Measurements from ENCODE around the gene MCEMP1.

Gene MCEMP1, protein sequence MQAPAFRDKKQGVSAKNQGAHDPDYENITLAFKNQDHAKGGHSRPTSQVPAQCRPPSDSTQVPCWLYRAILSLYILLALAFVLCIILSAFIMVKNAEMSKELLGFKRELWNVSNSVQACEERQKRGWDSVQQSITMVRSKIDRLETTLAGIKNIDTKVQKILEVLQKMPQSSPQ

DNA sequence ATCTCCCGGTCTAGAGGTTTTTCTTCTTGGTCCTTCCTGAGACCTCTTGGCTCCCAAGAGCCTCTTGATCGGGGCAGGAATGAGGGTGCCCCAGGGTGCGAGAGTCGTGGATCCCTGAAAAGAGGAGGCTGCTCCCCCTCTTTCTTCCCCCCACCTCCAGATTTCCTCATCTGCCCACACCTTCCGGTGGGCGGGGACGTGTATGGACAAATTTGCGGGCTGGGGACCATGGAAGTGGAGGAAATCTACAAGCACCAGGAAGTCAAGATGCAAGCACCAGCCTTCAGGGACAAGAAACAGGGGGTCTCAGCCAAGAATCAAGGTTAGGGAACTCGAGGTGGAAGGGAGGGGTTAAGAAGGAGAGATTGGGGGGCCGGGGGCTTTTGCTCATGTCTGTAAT is at the start of gene MCEMP1:
Gene MCEMP1 (plus strand): TSS at position 237 of the 400 bp plus-strand sequence. CDS start 31 bp downstream, at position 268.
- no peak for DNase-seq

DNA sequence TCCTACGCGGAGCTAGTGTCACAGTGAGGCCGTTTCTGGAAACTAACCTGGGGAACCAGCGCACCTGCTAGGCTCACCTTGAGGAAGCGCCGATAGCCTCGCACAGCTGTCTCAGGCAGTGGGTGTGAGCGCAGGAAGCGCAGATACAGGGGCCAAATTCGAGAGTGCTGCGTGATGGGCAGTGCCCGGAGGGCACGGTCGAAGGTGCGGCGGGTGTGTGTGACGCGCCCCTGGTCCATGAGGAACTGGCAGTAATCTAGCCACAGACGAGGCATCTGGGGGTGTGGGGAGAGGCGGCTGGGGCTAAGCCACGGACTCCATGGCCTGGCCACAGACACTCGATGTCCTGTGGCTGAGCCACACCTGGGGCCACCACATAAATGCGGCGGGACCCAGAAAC is 49.7 kb upstream of the MCEMP1 start:
- DNase-seq: no peak

DNA sequence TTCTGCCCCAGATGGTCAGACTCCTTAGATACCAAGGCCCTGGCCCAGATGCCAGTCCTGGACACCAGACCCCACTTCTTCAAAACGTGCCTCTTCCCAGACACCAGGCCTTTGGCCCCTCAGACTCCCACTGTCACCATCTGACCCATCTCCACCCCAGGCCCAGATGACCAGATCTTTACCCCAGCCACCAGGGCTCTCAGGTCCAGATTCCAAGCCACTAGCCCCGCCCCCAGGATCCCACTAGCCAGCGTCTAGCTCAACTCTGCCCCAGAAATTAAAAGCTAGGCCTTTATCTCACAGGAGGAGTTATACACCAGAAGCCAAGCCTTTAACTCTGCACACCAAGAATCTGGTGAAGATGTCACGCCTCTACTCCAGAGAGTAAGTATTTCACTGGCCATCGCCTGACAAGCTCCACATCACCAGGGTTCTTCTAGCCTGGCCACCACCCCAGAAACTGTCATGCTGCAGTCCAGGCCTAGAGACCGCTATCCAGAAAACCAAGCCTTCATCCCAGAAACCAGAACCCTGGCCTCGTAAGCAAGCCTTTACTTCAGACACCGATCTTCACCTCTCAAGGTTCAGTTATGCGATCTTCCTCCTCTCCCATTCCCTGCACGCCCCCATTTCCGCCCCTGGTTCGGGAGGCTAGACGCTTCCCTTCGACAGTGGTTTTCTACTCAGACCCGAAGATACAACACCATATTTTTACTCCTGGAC is 48.1 kb upstream of the MCEMP1 start:
- no peak for DNase-seq

DNA sequence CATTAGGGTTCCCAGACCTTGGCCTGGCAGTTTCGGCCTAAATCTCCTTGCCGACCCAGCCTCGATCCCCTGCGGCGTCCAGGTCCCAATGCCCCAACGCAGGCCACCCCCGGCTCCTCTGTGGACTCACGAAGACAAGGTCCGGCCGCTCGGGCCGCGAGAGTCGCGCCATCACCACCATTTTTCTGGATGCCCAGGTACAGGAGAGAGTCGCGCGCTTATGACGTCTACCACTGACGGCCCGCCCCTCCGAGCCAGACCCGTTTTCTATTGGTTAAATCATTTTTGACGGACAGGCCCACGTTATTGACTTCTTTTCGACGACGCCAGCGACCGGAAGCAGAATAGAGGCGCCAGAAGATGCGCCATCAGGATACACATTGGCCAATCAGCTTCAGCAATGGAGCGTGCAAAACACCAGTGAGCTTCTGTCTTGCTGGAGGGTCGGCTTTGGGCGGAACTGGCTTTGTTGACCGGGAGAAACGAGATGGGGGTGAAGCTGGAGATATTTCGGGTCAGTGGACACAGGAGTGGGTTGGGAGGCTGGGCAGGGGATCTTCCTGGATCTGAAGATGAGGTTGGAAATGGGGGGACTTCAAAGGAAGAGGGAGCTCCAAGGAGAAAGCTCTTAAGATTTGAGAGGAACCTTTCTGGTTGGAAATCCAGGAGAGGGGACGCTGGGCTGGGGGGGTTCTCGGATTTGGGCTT is 47.4 kb upstream of the MCEMP1 start, which contains the start of the genes PET100 and XAB2:
Gene PET100 (plus strand): TSS at position 447 of the 708 bp plus-strand sequence. CDS start 41 bp downstream, at position 488.
Gene XAB2 (minus strand): TSS at position 199 of the 708 bp plus-strand sequence. CDS start 18 bp downstream, at position 181.
- DNase-seq: peak; percentile 98 to 99

DNA sequence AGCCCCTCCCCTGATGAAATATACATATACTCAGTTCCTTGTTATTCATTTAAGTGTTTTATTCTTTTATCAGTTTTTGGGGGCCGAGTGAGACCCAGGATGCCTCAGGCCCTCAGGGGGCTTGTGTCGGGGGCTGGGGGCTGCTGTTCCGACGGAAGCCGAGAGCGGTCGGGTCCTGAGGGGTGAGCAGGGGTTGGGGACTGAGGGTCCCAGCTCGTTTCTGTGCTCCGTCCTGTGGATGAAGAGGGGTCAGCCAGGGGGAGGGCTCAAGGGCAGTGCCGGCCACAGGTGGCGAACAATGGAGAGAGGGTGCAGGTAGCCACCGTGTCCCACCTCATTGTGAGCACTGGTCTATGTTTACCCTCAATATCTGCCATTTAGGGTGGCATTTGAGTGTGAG is 45.3 kb upstream of the MCEMP1 start:
- no peak for DNase-seq

DNA sequence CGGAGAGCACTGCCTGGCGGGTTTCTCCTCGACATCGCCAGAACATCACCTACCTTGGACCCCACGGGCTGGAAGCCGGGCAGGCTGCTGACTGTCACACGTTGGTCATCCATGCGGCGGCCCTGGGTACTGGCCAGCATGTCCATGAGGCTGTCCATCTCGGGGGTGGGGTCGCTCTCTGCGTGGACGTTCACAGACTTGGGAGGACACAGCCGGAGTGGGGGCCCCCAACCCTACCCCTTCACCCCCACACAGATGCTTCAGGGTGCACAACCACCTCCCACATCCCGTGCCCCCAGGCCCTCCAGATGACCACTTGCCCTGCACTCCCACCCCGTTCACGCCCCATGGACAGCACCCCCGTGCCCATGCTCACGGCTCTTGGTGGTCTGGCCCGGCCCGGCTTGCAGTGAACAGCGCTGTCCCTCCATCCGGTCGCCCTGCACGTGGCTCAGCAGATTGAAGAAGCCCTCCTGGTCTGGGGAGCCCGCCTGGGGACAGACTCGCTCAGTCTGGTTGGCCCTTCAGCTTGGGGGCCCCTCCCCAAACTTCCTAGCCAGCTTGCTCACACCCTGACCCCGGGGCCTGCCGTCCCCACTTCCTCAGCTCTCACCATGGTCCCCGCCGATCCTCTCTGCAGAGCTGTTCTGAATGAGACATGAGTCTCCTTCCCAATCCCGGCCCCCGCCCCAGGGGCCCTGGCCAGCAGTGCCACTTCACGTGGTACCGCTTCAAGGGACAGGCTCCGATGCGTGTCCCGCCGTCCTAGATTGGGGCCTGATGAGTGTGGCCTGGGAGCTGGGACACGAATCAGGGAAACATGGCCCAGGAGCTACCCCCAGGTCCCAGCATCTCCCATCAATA is 44.3 kb upstream of the MCEMP1 start:
- DNase-seq: no peak

DNA sequence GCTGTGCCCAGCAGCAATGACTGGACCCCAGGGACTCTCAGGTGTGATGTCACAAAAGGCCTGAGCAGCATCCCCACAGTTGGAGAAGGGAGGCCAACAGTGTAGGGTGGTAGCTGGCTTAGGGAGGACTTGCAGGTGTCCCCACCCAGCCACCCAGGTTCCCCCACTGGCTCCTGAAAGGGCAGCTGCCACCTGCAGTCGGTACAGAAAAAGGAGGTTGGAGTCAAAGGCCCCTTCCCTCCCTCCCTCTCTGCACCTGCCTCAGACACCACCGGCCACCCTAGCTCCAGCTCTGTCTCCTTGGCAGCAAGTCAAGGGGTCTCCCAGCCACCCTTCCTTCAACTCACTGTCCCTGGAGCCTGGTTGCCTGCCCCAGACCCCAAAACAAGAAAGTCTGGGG is 43.2 kb upstream of the MCEMP1 start, which contains the start of gene PCP2:
Gene PCP2 (minus strand): TSS at position 22 of the 400 bp plus-strand sequence. CDS start 262 bp downstream, outside the sequence.
- DNase-seq: no peak

DNA sequence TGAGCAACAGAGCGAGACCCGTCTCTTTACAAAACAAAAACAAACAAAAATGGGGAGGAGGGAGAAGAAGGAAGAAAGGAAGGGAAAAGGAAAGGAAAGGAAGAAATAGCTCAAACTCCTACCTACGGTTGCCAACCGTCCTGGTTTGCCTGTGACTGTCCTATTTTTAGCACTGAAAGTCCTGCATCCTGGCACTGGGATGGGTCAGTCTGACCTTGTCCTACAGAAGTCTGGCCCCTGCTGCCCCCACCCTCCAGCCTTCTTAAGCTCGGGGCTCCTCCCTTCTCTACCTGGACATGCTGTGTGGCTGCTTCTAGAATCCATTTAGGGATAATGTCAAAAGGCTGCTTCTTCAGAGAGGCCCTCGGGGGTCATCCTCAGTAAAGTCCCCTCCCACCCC is 41.2 kb upstream of the MCEMP1 start:
- no peak for DNase-seq

DNA sequence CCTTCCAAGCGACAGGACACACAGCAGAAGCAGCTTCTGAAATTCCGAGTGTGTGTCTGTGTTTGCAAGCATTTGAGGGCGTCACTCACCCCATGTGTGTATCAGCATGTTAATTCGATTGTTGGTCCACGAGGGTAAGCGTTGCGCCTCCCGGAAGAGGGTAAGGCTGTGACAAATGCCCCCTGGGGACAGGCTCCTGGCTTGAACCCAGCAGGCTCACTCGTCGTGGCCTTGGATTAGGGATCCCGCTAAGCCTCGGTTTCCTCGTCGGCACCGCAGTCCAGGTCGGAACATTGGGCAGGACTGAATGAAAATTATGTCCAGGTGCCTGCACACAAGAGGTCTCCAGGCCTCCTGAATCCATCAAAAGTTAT is 40.6 kb upstream of the MCEMP1 start:
- DNase-seq: no peak

DNA sequence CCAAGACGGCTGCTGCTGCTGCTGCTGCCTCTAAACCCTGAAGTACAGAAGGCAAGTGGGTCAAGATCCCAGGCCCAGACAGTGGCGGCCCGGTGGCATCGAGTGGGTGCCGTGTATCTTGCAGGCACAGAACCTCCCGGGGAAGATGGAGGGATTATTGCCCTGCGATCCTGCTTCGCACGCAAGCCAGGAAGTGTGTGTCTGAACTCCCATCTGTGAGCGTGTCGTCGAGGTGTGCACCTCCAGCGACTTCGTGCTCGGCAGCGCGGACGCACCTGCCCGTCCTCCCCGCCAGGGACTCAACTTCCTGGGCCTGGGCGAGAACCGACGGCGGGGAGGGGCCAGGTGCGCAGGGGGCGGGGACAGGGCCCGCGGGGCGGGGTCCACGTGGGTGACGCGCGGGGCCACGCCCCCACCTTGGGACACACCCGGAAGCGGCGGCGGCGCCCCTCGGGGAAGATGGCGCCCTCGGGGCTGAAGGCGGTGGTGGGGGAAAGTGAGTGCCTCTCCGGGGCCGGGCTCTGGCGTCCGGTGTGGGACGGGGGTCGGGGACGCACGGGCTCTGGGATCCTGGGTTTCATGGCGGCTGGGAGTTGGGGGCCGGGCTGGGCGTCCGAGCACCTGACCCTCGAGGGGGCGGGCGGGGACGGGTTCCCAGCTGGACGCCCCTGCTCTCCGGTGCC is 40.1 kb upstream of the MCEMP1 start, which contains the start of gene STXBP2:
Gene STXBP2 (plus strand): TSS at position 420 of the 683 bp plus-strand sequence. CDS start 40 bp downstream, at position 460.
- no peak for DNase-seq

DNA sequence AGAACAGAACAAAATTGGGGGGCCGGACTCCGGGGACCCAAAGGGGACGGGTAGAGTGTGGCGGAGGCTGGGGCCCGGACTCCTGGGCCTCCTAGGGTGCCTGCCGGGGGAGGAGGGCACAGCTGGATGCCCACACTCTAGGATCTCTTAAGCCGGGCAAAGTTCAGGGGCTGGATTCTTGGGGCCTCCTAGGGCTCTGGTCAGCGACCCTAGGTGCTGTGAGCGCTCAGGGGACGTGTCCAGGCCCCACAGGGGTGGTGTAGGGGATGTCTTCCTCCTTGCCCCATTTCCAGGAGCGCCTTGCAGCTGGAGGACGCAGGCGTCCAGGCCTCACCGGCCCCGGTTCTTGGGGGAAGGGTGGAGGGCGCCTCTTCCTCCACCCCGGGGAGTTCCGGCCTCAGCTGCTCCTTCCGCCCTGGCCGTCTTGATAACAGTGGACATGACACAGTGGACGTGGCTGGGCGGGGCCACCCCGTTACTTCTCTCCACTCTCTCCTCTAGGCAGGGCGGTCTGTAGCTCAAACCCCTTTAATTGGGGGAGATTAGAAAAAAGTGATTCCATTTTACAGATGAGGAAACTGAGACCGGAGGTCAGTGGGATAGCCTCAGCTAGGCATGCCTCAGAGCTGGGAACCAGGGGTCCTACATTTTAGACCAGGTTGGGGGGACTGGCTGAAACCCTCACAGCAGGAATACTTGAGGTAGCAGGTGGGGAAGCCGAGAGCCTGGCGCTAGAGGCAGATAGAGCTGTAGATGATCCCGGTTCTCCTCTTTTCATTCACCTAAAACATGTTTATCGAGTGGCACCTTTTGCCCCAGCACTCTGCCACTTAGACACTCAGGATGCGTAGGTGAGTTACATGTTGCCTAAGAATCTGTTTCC is 39.3 kb upstream of the MCEMP1 start:
- no peak for DNase-seq

DNA sequence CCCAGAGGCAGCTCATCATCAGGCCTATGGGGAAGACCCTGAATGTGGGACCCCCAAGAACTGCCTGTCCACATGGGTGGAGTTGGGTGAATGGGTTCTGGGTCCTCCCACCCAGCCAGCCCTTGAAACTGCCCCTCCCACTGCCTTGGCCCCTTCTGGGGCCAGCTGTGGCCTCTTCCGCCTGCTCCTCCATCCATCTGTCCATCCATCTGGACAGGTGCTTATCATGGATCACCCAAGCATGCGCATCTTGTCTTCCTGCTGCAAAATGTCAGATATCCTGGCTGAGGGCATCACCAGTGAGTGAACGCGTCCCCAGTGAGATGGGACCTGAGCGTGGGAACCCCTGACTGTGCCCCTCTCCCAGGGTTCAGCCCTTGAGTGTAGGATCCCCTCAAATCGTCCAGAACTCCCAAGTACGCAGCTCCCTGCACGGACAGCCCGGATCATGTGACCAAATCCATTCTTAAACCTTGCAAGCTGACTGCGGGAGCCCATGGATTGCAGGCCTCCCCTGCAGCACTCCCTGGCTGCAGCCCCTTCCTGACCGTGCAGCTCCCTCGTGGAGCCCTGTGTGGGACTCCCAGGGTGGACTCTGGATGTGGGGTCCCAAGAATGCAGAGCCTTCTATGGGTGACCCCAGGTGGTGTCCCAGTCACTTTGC is 38.0 kb upstream of the MCEMP1 start:
- DNase-seq: no peak

DNA sequence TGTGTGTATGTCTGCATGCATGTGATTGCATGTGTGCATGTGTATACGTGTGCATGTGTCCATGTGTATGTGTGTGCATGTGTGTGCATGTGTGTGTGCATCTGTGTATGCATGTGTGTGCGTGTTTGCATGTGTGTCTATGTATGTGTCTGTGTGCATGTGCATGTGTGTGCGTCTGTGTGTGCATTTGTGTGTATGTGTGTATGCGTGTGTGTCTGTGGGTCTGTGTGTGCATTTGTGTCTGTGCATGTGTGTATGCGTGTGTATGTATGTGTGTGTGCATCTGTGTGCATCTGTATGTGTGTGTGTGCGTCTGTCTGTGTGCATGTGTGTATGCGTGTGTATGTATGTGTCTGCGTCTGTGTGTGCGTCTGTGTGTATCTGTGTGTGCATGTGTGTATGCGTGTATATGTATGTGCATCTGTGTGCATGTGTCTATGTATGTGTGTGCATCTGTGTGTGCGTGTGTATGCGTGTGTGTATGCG is 37.0 kb upstream of the MCEMP1 start:
- DNase-seq: no peak

DNA sequence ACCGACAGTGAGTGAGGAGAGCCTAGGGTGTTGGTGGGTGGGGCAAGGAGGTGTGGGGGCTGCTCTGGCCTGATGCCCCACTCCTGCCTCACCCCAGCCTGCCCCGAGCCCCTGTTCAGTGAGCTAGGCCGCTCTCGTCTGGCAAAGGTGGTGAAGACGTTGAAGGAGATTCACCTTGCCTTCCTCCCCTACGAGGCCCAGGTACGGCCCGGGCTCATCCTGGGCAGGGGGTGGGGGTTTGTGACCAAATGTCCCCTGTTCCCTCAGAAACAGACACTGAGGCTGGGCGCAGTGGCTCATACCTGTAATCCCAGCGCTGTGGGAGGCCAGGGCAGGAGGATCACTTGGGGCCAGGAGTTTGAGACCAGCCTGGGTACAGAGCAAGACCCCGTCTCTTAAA is 36.1 kb upstream of the MCEMP1 start:
- DNase-seq: no peak

DNA sequence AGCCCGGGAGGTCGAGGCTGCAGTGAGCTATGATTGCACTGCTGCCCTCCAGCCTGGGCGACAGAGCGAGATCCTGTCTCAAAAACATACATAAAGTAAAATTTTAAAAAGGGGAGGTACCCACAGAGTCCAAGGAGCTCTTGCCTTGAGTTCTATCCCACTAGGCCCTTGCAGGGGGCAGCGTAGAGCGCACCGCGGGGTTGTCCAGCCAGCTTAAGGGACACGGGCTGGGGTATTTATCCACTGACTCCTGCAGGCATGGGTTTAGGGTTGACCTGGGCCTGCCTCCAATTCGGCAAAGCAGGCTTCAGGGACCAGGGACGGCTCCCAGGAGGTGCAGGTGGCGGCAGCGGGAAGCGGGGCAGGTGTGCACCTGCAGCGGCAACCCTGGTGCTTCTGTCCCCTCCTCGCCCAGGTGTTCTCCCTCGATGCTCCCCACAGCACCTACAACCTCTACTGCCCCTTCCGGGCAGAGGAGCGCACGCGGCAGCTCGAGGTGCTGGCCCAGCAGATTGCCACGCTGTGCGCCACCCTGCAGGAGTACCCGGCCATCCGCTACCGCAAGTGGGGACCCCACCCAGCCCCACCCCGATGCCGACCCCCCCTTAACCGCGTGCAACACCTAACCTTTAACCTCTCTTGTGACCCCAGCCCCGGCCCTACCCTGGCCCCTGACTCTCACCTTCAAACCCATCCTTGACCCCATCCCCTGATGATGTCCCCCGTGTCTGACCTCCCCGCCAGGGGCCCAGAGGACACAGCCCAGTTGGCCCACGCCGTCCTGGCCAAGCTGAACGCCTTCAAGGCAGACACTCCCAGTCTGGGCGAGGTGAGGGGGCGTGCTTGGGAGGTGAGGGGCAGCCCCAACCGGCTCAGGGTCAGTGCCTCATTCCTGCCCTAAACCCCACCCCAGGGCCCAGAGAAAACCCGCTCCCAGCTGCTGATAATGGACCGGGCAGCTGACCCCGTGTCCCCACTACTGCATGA is 35.3 kb upstream of the MCEMP1 start:
- no peak for DNase-seq

DNA sequence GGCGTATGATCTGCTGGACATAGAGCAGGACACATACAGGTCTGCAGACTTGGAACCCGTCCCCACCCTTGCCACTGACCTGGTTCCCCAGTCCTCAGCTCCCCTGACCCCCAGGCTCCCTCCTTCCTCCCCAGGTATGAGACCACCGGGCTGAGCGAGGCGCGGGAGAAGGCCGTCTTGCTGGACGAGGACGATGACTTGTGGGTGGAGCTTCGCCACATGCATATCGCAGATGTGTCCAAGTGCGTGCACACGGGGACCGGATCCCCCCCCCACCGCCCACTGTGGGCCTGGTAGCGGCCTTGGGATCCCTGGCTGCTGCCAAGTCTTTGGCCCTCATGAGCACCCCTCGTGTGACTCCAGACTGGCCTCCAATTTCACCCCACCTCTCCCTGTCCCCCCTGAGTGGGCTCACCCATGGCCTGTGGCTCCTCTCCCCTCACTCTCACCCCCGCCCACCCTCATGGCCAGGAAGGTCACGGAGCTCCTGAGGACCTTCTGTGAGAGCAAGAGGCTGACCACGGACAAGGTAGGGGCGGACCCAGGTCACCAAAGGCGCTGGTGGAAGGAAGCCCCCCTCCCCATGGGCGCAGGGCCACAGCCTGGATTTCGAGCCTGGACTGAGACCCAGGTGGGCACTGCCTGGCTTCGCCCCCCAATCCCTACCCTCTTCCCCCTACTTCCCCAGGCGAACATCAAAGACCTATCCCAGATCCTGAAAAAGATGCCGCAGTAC is 34.4 kb upstream of the MCEMP1 start:
- no peak for DNase-seq

DNA sequence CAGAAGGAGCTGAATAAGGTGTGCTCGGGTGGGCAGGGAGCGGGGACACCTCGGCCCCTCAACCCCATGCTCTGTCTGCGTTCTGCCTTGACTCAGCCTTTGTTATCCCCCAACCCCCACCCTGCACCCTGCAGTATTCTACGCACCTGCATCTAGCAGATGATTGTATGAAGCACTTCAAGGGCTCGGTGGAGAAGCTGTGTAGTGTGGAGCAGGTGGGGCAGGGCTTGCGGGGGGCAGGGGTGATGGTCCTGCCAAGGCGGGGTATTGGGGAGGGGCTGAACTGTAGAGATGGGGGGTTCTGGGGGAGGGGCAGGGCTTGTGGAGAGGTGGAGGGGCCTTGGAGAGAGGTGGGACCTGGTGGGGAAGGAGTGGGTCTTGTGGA is 33.9 kb upstream of the MCEMP1 start:
- DNase-seq: no peak

Measured in cerebellar nuclear complex (tissue), 1 donor.